Loucy (cell line): ENCODE results near the gene TENM4.

Source experiments
- H2AFZ ChIP-seq: fragments of 200-600 bp; sonication (generic); 2 replicates; pipeline ENCODE4 v1.6.0; 2016; ENCODE audit warnings: antibody characterized with exemption, mild to moderate bottlenecking, low read length, moderate library complexity
- H3F3A ChIP-seq: fragments of 200-600 bp; 2 replicates; pipeline ENCODE4 v1.6.0; 2016; ENCODE audit warnings: antibody characterized with exemption, low read depth, mild to moderate bottlenecking
- H3K27me3 ChIP-seq: fragments of 200-600 bp; sonication (generic); 2 replicates; pipeline ENCODE4 v1.6.1; 2014; ENCODE audit warnings: low read length, mild to moderate bottlenecking; ENCODE audit not compliant: insufficient read depth, poor library complexity, severe bottlenecking
- H3K36me3 ChIP-seq: fragments of 200-600 bp; sonication (generic); 2 replicates; pipeline ENCODE4 v1.6.1; 2016; ENCODE audit warnings: low read length; ENCODE audit not compliant: insufficient read depth
- H3K4me1 ChIP-seq: fragments of 200-600 bp; sonication (generic); 2 replicates; pipeline ENCODE4 v1.5.1; 2014; ENCODE audit warnings: low read length, mild to moderate bottlenecking; ENCODE audit not compliant: insufficient read depth, poor library complexity, severe bottlenecking
- H3K4me2 ChIP-seq: fragments of 200-600 bp; sonication (generic); 2 replicates; pipeline ENCODE4 v1.6.0; 2014; ENCODE audit warnings: antibody characterized with exemption, low read length, low read depth, mild to moderate bottlenecking; ENCODE audit not compliant: poor library complexity, severe bottlenecking
- H3K4me3 ChIP-seq: fragments of 200-600 bp; sonication (generic); 2 replicates; pipeline ENCODE4 v1.5.1; 2014; ENCODE audit warnings: low read length, mild to moderate bottlenecking, mixed read lengths; ENCODE audit not compliant: poor library complexity, severe bottlenecking
- H3K79me2 ChIP-seq: fragments of 200-600 bp; sonication (generic); 2 replicates; pipeline ENCODE4 v1.6.1; 2014; ENCODE audit warnings: low read length; ENCODE audit not compliant: insufficient read depth
- H3K9ac ChIP-seq: fragments of 200-600 bp; sonication (generic); 2 replicates; pipeline ENCODE4 v1.6.0; 2014; ENCODE audit warnings: mild to moderate bottlenecking, low read depth, low read length, moderate library complexity; ENCODE audit not compliant: poor library complexity, severe bottlenecking
- H3K9me2 ChIP-seq: fragments of 200-600 bp; sonication (generic); replicated peaks from 2 replicates; pipeline ENCODE4 v1.6.1; 2016; ENCODE audit warnings: low read depth, low read length, mixed read lengths
- H3K9me3 ChIP-seq: fragments of 200-600 bp; sonication (generic); 2 replicates; pipeline ENCODE4 v1.6.1; 2014; ENCODE audit warnings: mild to moderate bottlenecking, antibody characterized with exemption, low read length, low read depth; ENCODE audit not compliant: insufficient read depth
- H4K20me1 ChIP-seq: fragments of 200-600 bp; sonication (generic); 2 replicates; pipeline ENCODE4 v1.6.0; 2014; ENCODE audit warnings: antibody characterized with exemption, low read length, mild to moderate bottlenecking; ENCODE audit not compliant: insufficient read depth, poor library complexity, severe bottlenecking
- CTCF ChIP-seq: fragments of 200-600 bp; sonication (generic); conservative IDR thresholded peaks from 2 replicates; pipeline ENCODE4 v1.5.1; 2014; ENCODE audit warnings: mild to moderate bottlenecking, antibody characterized with exemption, low read length
- EZH2phosphoT487 ChIP-seq: fragments of 200-600 bp; IDR thresholded peaks from 2 replicates; pipeline ENCODE4 v1.6.1; 2018; ENCODE audit warnings: antibody characterized with exemption, mild to moderate bottlenecking, moderate library complexity, borderline replicate concordance

Gene TENM4

GRCh38 chr11:79189601-79190000 is 251.2 kb downstream of the TENM4 start:
- Histone ChIP-seq H3F3A (no peaks in the 10 kb centered on the region), H3K4me2 (no peak overlapping the region), H3K4me1 (no peaks in the 10 kb centered on the region), H3K9me3 (no peaks in the 10 kb centered on the region), H3K9me2 (no peaks in the 10 kb centered on the region), H3K9ac (no peak overlapping the region), H3K27me3 (no peaks in the 10 kb centered on the region), H3K79me2 (no peaks in the 10 kb centered on the region), H4K20me1 (no peaks in the 10 kb centered on the region), H3K4me3 (no peak overlapping the region), H2AFZ (no peak overlapping the region), H3K36me3 (no peaks in the 10 kb centered on the region)
- TF ChIP-seq CTCF (no peak), EZH2phosphoT487 (no peak)

- Histone ChIP-seq H3K9me2 (no peaks in the 10 kb centered on the region), H3F3A (no peaks in the 10 kb centered on the region), H3K9me3 (no peaks in the 10 kb centered on the region), H3K36me3 (no peaks in the 10 kb centered on the region), H3K79me2 (no peaks in the 10 kb centered on the region), H3K4me1 (no peaks in the 10 kb centered on the region), H3K9ac (no peak overlapping the region), H2AFZ (no peak overlapping the region), H3K27me3 (no peaks in the 10 kb centered on the region), H4K20me1 (no peaks in the 10 kb centered on the region), H3K4me3 (no peak overlapping the region), H3K4me2 (no peak overlapping the region)
- no peak for TF ChIP-seq EZH2phosphoT487
- TF ChIP-seq CTCF: no peak
Observed at GRCh38 chr11:79189055-79189454, 251.8 kb downstream of the TENM4 start.

GRCh38 chr11:79186669-79187068 is 254.2 kb downstream of the TENM4 start:
- Histone ChIP-seq H3K27me3 (no peaks in the 10 kb centered on the region), H3F3A (no peaks in the 10 kb centered on the region), H3K9ac (no peak overlapping the region), H3K4me1 (no peaks in the 10 kb centered on the region), H3K36me3 (no peaks in the 10 kb centered on the region), H3K4me3 (no peak overlapping the region), H4K20me1 (no peaks in the 10 kb centered on the region), H2AFZ (no peak overlapping the region), H3K4me2 (no peak overlapping the region), H3K9me2 (no peaks in the 10 kb centered on the region), H3K9me3 (no peaks in the 10 kb centered on the region), H3K79me2 (no peaks in the 10 kb centered on the region)
- TF ChIP-seq EZH2phosphoT487 (no peak), CTCF (no peak)
